SK-N-SH treated with all-trans-retinoic acid at 6 μM for 48 hours (cell line): ENCODE results near the gene PRR7.

Source experiments
- ARNTL ChIP-seq: fragments of 450-650 bp; formaldehyde crosslinking; IDR thresholded peaks from 2 replicates; pipeline ENCODE4 v1.5.0; 2020; ENCODE audit warnings: low read depth, mild to moderate bottlenecking, moderate library complexity, borderline replicate concordance
- GLIS3 ChIP-seq: fragments of 250-450 bp; sonication (Bioruptor Pico); IDR thresholded peaks from 2 replicates; pipeline ENCODE4 v1.5.0; 2020; ENCODE audit warnings: mild to moderate bottlenecking, moderate library complexity
- OSR1 ChIP-seq: fragments of 250-450 bp; sonication (Bioruptor Pico); IDR thresholded peaks from 2 replicates; pipeline ENCODE4 v1.8.0; 2022; ENCODE audit warnings: moderate library complexity, mild to moderate bottlenecking, inconsistent platforms
- PPARA ChIP-seq: fragments of 250-450 bp; sonication (Bioruptor Pico); IDR thresholded peaks from 2 replicates; pipeline ENCODE4 v1.5.0; 2020; ENCODE audit warnings: mild to moderate bottlenecking, borderline replicate concordance
- RARB ChIP-seq: fragments of 250-450 bp; sonication (Bioruptor Pico); IDR thresholded peaks from 2 replicates; pipeline ENCODE4 v1.8.0; 2021; ENCODE audit warnings: mild to moderate bottlenecking, moderate library complexity
- SNAI2 ChIP-seq: fragments of 250-450 bp; sonication (Bioruptor Pico); IDR thresholded peaks from 2 replicates; pipeline ENCODE4 v1.5.0; 2020; ENCODE audit warnings: mild to moderate bottlenecking, moderate library complexity
- TOX ChIP-seq: fragments of 250-450 bp; sonication (Bioruptor Pico); IDR thresholded peaks from 2 replicates; pipeline ENCODE4 v1.8.0; 2021; ENCODE audit warnings: mild to moderate bottlenecking, moderate library complexity, borderline replicate concordance
- ZFP30 ChIP-seq: fragments of 450-650 bp; formaldehyde crosslinking; IDR thresholded peaks from 2 replicates; pipeline ENCODE4 v1.5.0; 2022; ENCODE audit warnings: mild to moderate bottlenecking, moderate library complexity
- ZNF8 ChIP-seq: fragments of 450-650 bp; formaldehyde crosslinking; IDR thresholded peaks from 2 replicates; pipeline ENCODE4 v1.5.0; 2020; ENCODE audit warnings: mild to moderate bottlenecking, moderate library complexity
- TF ChIP-seq, protein P1 (sequence below): fragments of 250-450 bp; sonication (Bioruptor Pico); IDR thresholded peaks from 2 replicates; pipeline ENCODE4 v1.8.0; 2020; ENCODE audit warnings: mild to moderate bottlenecking, moderate library complexity, borderline replicate concordance
- TF ChIP-seq, protein P2 (sequence below): fragments of 250-450 bp; sonication (Bioruptor Pico); IDR thresholded peaks from 2 replicates; pipeline ENCODE4 v1.5.1; 2020; ENCODE audit warnings: low read depth, mild to moderate bottlenecking, moderate library complexity
- TF ChIP-seq, protein P3 (sequence below): fragments of 250-450 bp; sonication (Bioruptor Pico); IDR thresholded peaks from 2 replicates; pipeline ENCODE4 v1.8.0; 2021; ENCODE audit warnings: low read depth, mild to moderate bottlenecking, moderate library complexity, borderline replicate concordance

GRCh38 chr5:177452688-177453638, 6.3 kb downstream of the PRR7 start:
- TF ChIP-seq TOX (CRISPR knock-in tag): no peak
- no peak for TF ChIP-seq RARB (CRISPR knock-in tag)
- no peak for TF ChIP-seq ARNTL (CRISPR knock-in tag)
- TF ChIP-seq PPARA (CRISPR knock-in tag): no peak
- no peak for TF ChIP-seq ZNF8 (CRISPR knock-in tag)
- TF ChIP-seq, protein P1, sequence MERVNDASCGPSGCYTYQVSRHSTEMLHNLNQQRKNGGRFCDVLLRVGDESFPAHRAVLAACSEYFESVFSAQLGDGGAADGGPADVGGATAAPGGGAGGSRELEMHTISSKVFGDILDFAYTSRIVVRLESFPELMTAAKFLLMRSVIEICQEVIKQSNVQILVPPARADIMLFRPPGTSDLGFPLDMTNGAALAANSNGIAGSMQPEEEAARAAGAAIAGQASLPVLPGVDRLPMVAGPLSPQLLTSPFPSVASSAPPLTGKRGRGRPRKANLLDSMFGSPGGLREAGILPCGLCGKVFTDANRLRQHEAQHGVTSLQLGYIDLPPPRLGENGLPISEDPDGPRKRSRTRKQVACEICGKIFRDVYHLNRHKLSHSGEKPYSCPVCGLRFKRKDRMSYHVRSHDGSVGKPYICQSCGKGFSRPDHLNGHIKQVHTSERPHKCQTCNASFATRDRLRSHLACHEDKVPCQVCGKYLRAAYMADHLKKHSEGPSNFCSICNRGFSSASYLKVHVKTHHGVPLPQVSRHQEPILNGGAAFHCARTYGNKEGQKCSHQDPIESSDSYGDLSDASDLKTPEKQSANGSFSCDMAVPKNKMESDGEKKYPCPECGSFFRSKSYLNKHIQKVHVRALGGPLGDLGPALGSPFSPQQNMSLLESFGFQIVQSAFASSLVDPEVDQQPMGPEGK: no peak
- TF ChIP-seq, protein P2, sequence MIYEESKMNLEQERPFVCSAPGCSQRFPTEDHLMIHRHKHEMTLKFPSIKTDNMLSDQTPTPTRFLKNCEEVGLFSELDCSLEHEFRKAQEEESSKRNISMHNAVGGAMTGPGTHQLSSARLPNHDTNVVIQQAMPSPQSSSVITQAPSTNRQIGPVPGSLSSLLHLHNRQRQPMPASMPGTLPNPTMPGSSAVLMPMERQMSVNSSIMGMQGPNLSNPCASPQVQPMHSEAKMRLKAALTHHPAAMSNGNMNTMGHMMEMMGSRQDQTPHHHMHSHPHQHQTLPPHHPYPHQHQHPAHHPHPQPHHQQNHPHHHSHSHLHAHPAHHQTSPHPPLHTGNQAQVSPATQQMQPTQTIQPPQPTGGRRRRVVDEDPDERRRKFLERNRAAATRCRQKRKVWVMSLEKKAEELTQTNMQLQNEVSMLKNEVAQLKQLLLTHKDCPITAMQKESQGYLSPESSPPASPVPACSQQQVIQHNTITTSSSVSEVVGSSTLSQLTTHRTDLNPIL (CRISPR knock-in tag): no peak
- TF ChIP-seq, protein P3, sequence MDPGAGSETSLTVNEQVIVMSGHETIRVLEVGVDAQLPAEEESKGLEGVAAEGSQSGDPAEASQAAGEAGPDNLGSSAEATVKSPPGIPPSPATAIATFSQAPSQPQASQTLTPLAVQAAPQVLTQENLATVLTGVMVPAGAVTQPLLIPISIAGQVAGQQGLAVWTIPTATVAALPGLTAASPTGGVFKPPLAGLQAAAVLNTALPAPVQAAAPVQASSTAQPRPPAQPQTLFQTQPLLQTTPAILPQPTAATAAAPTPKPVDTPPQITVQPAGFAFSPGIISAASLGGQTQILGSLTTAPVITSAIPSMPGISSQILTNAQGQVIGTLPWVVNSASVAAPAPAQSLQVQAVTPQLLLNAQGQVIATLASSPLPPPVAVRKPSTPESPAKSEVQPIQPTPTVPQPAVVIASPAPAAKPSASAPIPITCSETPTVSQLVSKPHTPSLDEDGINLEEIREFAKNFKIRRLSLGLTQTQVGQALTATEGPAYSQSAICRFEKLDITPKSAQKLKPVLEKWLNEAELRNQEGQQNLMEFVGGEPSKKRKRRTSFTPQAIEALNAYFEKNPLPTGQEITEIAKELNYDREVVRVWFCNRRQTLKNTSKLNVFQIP (CRISPR knock-in tag): no peak
- TF ChIP-seq SNAI2 (CRISPR knock-in tag): no peak
- no peak for TF ChIP-seq ZFP30 (CRISPR knock-in tag)
- TF ChIP-seq GLIS3 (CRISPR knock-in tag): no peak
- TF ChIP-seq OSR1 (CRISPR knock-in tag): no peak
